ENCODE measurements around the gene MCF2L2. TPM values are rescaled to one million over a fixed set of nuclear protein-coding genes. Genes with fewer than 3 reads are reported as not detected.

The MCF2L2 gene
- total and polyA plus RNA-seq, 7 donors: 0.17 to 2.7 (median 0.57) TPM

DNA sequence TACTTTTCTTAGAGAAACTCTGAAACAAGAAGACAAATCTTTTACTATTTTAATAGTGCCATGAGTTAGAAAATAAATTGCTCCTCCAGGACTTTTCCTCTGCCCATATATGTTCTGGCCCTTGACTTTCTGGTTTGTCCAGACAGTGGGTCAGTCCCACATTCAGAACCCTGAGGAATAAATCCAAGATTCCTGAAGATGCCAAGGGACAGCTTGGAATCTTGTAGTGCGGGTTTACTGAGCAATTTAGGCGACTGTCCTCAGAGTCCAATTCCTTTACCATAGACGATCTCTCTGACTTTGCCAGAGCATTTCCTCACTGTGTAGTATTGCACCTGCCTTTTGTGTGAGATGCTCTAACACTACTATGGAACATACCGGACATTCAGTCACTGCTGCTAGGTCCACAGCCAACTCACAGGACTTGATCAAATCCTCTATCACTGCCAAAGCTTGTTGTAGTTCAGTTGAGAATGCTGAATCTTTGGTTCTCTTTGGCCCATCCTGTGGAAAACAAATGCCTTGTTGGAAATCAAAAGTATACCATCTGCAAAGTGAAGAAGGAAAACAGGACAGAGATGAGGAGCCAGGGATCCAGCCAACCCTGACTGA lies 212.7 kb downstream of the MCF2L2 start:
- intact Hi-C loops (cut with DNase I): no loop called here
- TF ChIP-seq, protein P1, sequence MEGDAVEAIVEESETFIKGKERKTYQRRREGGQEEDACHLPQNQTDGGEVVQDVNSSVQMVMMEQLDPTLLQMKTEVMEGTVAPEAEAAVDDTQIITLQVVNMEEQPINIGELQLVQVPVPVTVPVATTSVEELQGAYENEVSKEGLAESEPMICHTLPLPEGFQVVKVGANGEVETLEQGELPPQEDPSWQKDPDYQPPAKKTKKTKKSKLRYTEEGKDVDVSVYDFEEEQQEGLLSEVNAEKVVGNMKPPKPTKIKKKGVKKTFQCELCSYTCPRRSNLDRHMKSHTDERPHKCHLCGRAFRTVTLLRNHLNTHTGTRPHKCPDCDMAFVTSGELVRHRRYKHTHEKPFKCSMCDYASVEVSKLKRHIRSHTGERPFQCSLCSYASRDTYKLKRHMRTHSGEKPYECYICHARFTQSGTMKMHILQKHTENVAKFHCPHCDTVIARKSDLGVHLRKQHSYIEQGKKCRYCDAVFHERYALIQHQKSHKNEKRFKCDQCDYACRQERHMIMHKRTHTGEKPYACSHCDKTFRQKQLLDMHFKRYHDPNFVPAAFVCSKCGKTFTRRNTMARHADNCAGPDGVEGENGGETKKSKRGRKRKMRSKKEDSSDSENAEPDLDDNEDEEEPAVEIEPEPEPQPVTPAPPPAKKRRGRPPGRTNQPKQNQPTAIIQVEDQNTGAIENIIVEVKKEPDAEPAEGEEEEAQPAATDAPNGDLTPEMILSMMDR (IDR thresholded peaks at IDR 0.05): no peak
- DNase-seq (no peak), ATAC-seq (no peak)
- Histone ChIP-seq H3K27ac (no peak overlapping the region), H3K36me3 (ENCODE audit: insufficient read depth in 1 of 2, low read depth in 1 of 2) (no peaks in the 10 kb centered on the region), H3K9me3 (no peaks in the 10 kb centered on the region), H3K4me1 (peaks cover 5% of the 10 kb centered on the region), H3K4me3 (no peak overlapping the region), H3K27me3 (ENCODE audit: insufficient read depth in 3 of 3, low read length in 2 of 3) (no peaks in the 10 kb centered on the region)
- 63 to 74% (median 64%) methylated on average over 4 of the region's 4 CpGs for WGBS, 3 donors

DNA sequence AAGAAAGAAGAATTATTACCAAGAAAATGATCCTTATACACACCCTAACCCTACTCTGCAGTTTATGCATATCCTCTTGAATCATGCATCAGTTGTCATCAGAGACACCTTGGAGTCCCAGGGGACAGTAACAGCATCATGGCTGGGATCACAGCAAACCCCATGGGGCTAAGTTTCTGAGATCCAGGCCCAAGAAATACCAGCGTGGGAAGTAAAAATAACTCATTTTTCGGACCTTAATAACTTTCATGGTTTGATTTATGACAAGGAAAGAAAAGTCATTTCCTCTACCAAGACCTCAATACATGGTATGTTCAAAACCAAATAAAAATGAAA lies 214.2 kb downstream of the MCF2L2 start:
- WGBS, 3 donors: 15 to 25% (median 19%) methylated on average over 2 of the region's 2 CpGs
- DNase-seq: no peak
- Histone ChIP-seq H3K9me3 (no peaks in the 10 kb centered on the region), H3K4me3 (no peak overlapping the region), H3K27me3 (ENCODE audit: insufficient read depth in 3 of 3, low read length in 2 of 3) (no peaks in the 10 kb centered on the region), H3K27ac (no peak overlapping the region), H3K4me1 (peaks cover 5% of the 10 kb centered on the region), H3K36me3 (ENCODE audit: insufficient read depth in 1 of 2, low read depth in 1 of 2) (no peaks in the 10 kb centered on the region)
- intact Hi-C loops (cut with DNase I): no loop called here
- no peak for ATAC-seq
- TF ChIP-seq, protein P1 (IDR thresholded peaks at IDR 0.05): no peak

DNA sequence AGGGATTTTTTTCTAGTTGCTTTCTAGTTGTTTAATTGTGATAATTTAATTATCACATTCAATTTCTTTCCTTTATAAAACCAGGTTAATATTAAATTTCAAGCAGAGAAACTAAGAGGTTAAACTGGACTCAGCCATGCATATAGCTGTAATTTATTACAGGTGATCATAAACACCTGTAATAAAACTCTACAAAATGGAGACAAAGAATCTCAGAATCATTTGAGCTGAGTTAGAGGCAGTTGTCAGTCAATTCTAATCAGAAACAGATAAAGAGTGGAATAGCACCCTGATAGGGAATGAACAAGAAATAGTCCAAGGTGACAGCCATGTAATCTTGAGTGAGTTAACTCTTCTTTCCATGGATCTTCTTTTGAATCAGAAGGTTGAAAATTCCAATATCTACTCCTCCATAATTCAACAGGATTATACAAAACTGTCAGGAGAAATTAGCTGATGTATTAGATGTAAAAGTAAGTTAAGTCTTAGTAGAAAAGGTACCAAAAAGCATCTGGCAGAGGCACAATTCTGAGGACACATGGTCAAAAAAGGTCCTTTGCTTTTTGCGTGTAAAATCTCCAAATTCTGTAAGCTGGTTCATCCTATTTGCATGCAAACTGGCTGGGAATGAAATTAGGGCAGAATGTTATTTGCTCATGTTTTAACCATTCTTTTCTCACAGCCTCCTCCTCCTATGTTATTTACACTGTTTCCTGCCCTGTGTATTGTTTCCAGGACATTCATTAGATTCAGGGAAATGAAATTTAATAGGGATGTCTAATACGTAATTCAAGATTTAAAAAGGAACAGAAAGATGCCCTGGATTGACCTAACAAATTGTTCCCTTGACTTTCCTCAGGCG lies 214.8 kb downstream of the MCF2L2 start:
- Histone ChIP-seq H3K4me3 (no peak overlapping the region), H3K9me3 (no peaks in the 10 kb centered on the region), H3K36me3 (ENCODE audit: insufficient read depth in 1 of 2, low read depth in 1 of 2) (no peaks in the 10 kb centered on the region), H3K4me1 (peaks cover 5% of the 10 kb centered on the region), H3K27ac (no peak overlapping the region), H3K27me3 (ENCODE audit: insufficient read depth in 3 of 3, low read length in 2 of 3) (no peaks in the 10 kb centered on the region)
- 23 to 38% (median 25%) methylated on average over 3 of the region's 3 CpGs for WGBS, 3 donors
- DNase-seq (no peak), ATAC-seq (no peak)
- intact Hi-C loops (cut with DNase I): no loop called here
- TF ChIP-seq, protein P1 (IDR thresholded peaks at IDR 0.05): no peak

DNA sequence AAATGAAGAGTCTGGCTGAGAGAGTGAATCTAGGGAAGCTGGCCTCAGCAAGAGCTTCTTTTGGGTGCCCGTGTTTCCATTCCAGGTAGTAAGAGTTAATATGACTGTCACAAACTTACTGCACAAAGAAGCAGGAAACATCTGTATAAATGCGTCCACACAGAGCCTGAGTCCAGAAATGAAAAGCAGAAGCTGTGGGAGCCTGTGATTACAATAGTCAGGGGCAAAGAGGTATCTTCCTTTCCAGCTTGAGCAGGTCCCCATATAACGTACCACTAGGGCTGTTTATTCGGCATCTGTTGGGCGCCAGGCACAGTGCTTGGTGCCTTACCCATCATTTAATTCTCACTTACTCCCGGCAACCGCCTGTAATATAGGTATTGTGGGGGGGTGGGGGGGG lies 215.9 kb downstream of the MCF2L2 start:
- intact Hi-C loops (cut with DNase I): no loop called here
- peak in 1 of 4 donors; percentile 47 for ATAC-seq
- WGBS, 3 donors: 53 to 68% (median 67%) methylated on average over 7 of the region's 7 CpGs
- H3K27ac ChIP-seq: peak overlapping the region; percentile 67
- H3K36me3 ChIP-seq (ENCODE audit: insufficient read depth in 1 of 2, low read depth in 1 of 2): no peaks in the 10 kb centered on the region
- TF ChIP-seq, protein P1 (IDR thresholded peaks at IDR 0.05): no peak
- DNase-seq: no peak
- H3K9me3 ChIP-seq: no peaks in the 10 kb centered on the region
- no peaks in the 10 kb centered on the region for H3K27me3 ChIP-seq (ENCODE audit: insufficient read depth in 3 of 3, low read length in 2 of 3)
- peaks cover 5% of the 10 kb centered on the region for H3K4me1 ChIP-seq
- no peak overlapping the region for H3K4me3 ChIP-seq
